Trophoblast cell (in vitro differentiated cells and primary cell): ENCODE results near the gene DPH6.

Experiments
- DNase-seq, 2 donors: peaks; one replicate each; pipeline ENCODE4 v3.0.0-alpha.2; 2016
- H2AFZ ChIP-seq: 2 replicates; pipeline ENCODE4 v1.6.1; 2013; ENCODE audit warnings: low read length, moderate library complexity, mild to moderate bottlenecking; ENCODE audit not compliant: insufficient read depth, poor library complexity
- H2AK5ac ChIP-seq: 2 replicates; pipeline ENCODE4 v1.6.1; 2013; ENCODE audit warnings: mild to moderate bottlenecking, low read length
- H2BK120ac ChIP-seq: 2 replicates; pipeline ENCODE4 v1.6.1; 2013; ENCODE audit warnings: low read length, mild to moderate bottlenecking, moderate library complexity; ENCODE audit not compliant: insufficient read depth, poor library complexity
- H2BK12ac ChIP-seq: 2 replicates; pipeline ENCODE4 v1.6.1; 2013; ENCODE audit warnings: mild to moderate bottlenecking, low read length, moderate library complexity
- H2BK5ac ChIP-seq: 2 replicates; pipeline ENCODE4 v1.6.1; 2013; ENCODE audit warnings: low read length, low read depth, moderate library complexity, mild to moderate bottlenecking; ENCODE audit not compliant: poor library complexity
- H3K14ac ChIP-seq: 2 replicates; pipeline ENCODE4 v1.6.1; 2013; ENCODE audit warnings: mild to moderate bottlenecking, low read length
- H3K18ac ChIP-seq: 2 replicates; pipeline ENCODE4 v1.6.1; 2013; ENCODE audit warnings: mild to moderate bottlenecking, low read length
- H3K23ac ChIP-seq: 2 replicates; pipeline ENCODE4 v1.6.1; 2013; ENCODE audit warnings: low read length
- H3K27ac ChIP-seq: 2 replicates; pipeline ENCODE4 v1.5.1; 2013; ENCODE audit warnings: low read depth, mild to moderate bottlenecking, inconsistent platforms, low read length, moderate library complexity
- H3K27me3 ChIP-seq: 2 replicates; pipeline ENCODE4 v1.6.1; 2013; ENCODE audit warnings: inconsistent platforms, mild to moderate bottlenecking, low read length, moderate library complexity; ENCODE audit not compliant: insufficient read depth
- H3K36me3 ChIP-seq, 2 experiments: 1 replicate in 1 of 2; 2 replicates in 1 of 2; pipeline ENCODE4 v1.6.1; 2013; ENCODE audit warnings: low read length in 2 of 2, mild to moderate bottlenecking in 2 of 2, moderate library complexity in 1 of 2; ENCODE audit not compliant: insufficient read depth in 2 of 2, control insufficient read depth in 1 of 2
- H3K4ac ChIP-seq: 2 replicates; pipeline ENCODE4 v1.6.1; 2013; ENCODE audit warnings: low read depth, mild to moderate bottlenecking, low read length, moderate library complexity
- H3K4me1 ChIP-seq, 2 experiments: 1 replicate in 1 of 2; 2 replicates in 1 of 2; pipeline ENCODE4 v1.6.1; 2013; ENCODE audit warnings: low read length in 2 of 2, mild to moderate bottlenecking in 2 of 2, moderate library complexity in 1 of 2; ENCODE audit not compliant: insufficient read depth in 2 of 2, control insufficient read depth in 1 of 2
- H3K4me2 ChIP-seq: 2 replicates; pipeline ENCODE4 v1.6.1; 2013; ENCODE audit warnings: inconsistent platforms, mild to moderate bottlenecking, low read length, moderate library complexity
- H3K4me3 ChIP-seq: 2 replicates; pipeline ENCODE4 v1.5.1; 2013; ENCODE audit warnings: mild to moderate bottlenecking, low read depth, low read length, inconsistent platforms
- H3K79me1 ChIP-seq: one replicate; pipeline ENCODE4 v1.6.1; 2013; ENCODE audit warnings: low read length
- H3K79me2 ChIP-seq: 2 replicates; pipeline ENCODE4 v1.6.1; 2013; ENCODE audit warnings: low read length, mild to moderate bottlenecking; ENCODE audit not compliant: control insufficient read depth, insufficient read depth, poor library complexity
- H3K9ac ChIP-seq: 2 replicates; pipeline ENCODE4 v1.6.1; 2013; ENCODE audit warnings: mild to moderate bottlenecking, low read length
- H3K9me3 ChIP-seq: 2 replicates; pipeline ENCODE4 v1.6.1; 2013; ENCODE audit warnings: low read depth, mild to moderate bottlenecking, control low read depth, inconsistent platforms, low read length; ENCODE audit not compliant: insufficient read depth
- H4K12ac ChIP-seq: 2 replicates; pipeline ENCODE4 v1.6.1; 2013; ENCODE audit warnings: low read depth, mild to moderate bottlenecking, low read length, moderate library complexity
- H4K8ac ChIP-seq: 2 replicates; pipeline ENCODE4 v1.6.1; 2013; ENCODE audit warnings: low read depth, mild to moderate bottlenecking, low read length, moderate library complexity
- H4K91ac ChIP-seq: one replicate; pipeline ENCODE4 v1.6.1; 2013; ENCODE audit warnings: low read depth, mild to moderate bottlenecking, low read length, moderate library complexity
- WGBS: extraction: QIAGEN DNeasy Blood & Tissue Kit; methylation state at CpG from one replicate; pipeline ENCODE4 v1.1.7; 2013; ENCODE audit warnings: missing lambda C conversion rate; ENCODE audit not compliant: insufficient read length, insufficient coverage; ENCODE audit errors: extremely low coverage; 5-methylcytosine and 5-hydroxymethylcytosine counted together

Gene DPH6

GRCh38 chr15:35440265-35440664 is 105.7 kb downstream of the DPH6 start:
- no peak overlapping the region for H4K12ac ChIP-seq
- peak overlapping the region; percentile 80 for H2BK5ac ChIP-seq
- no peaks in the 10 kb centered on the region for H3K79me2 ChIP-seq
- peak overlapping the region; percentile 86 for H4K91ac ChIP-seq
- H3K9me3 ChIP-seq, result peaks cover under 1% of the 10 kb centered on the region
- H3K27ac ChIP-seq, result peak overlapping the region; percentile 23
- DNase-seq, result no peak
- peaks cover 3 to 14% of the 10 kb centered on the region in 2 experiments for H3K4me1 ChIP-seq
- peak overlapping the region; percentile 82 for H3K18ac ChIP-seq
- H3K27me3 ChIP-seq, result no peaks in the 10 kb centered on the region
- H3K4me2 ChIP-seq, result no peak overlapping the region
- no peaks in the 10 kb centered on the region for H3K36me3 ChIP-seq
- H3K4me3 ChIP-seq, result no peak overlapping the region
- H2BK120ac ChIP-seq, result peak overlapping the region; percentile 93
- no peak overlapping the region for H3K23ac ChIP-seq
- peaks cover 11% of the 10 kb centered on the region for H3K79me1 ChIP-seq
- no peak overlapping the region for H2AFZ ChIP-seq
- H3K14ac ChIP-seq, result peak overlapping the region; percentile 85
- H3K4ac ChIP-seq, result no peak overlapping the region
- no peak overlapping the region for H2AK5ac ChIP-seq
- peak overlapping the region; percentile 76 for H4K8ac ChIP-seq
- no CpG with 5 or more reads among the region's 3 CpGs for WGBS
- H2BK12ac ChIP-seq, result peak overlapping the region; percentile 87
- no peak overlapping the region for H3K9ac ChIP-seq

- no peak overlapping the region for H3K9ac ChIP-seq
- DNase-seq, result peak in 1 of 2 donors; percentile 18
- H3K27ac ChIP-seq, result no peak overlapping the region
- H3K4me1 ChIP-seq, result peaks cover 4 to 18% of the 10 kb centered on the region in 2 experiments
- H3K23ac ChIP-seq, result no peak overlapping the region
- no peak overlapping the region for H2BK120ac ChIP-seq
- peaks cover 13% of the 10 kb centered on the region for H3K79me1 ChIP-seq
- no peak overlapping the region for H2BK5ac ChIP-seq
- no peak overlapping the region for H3K4me3 ChIP-seq
- no peak overlapping the region for H2BK12ac ChIP-seq
- H2AK5ac ChIP-seq, result no peak overlapping the region
- H4K8ac ChIP-seq, result no peak overlapping the region
- H4K91ac ChIP-seq, result no peak overlapping the region
- H3K4ac ChIP-seq, result no peak overlapping the region
- no peaks in the 10 kb centered on the region for H3K79me2 ChIP-seq
- no peak overlapping the region for H3K14ac ChIP-seq
- no CpG with 5 or more reads among the region's 2 CpGs for whole genome bisulfite sequencing
- H3K18ac ChIP-seq, result no peak overlapping the region
- H3K9me3 ChIP-seq, result peaks cover 1% of the 10 kb centered on the region
- H4K12ac ChIP-seq, result no peak overlapping the region
- no peak overlapping the region for H3K4me2 ChIP-seq
- H3K36me3 ChIP-seq, result no peaks in the 10 kb centered on the region
- no peaks in the 10 kb centered on the region for H3K27me3 ChIP-seq
- H2AFZ ChIP-seq, result no peak overlapping the region
Observed at GRCh38 chr15:35439291-35439690, 106.7 kb downstream of the DPH6 start.

GRCh38 chr15:35437157-35437556 is 108.8 kb downstream of the DPH6 start:
- no peak overlapping the region for H2BK120ac ChIP-seq
- no peak for DNase-seq
- peaks cover 1% of the 10 kb centered on the region for H3K9me3 ChIP-seq
- no peaks in the 10 kb centered on the region for H3K27me3 ChIP-seq
- H3K14ac ChIP-seq, result peak overlapping the region; percentile 53
- H3K18ac ChIP-seq, result no peak overlapping the region
- H4K91ac ChIP-seq, result peak overlapping the region; percentile 41
- H2BK5ac ChIP-seq, result no peak overlapping the region
- H4K12ac ChIP-seq, result no peak overlapping the region
- H2BK12ac ChIP-seq, result peak overlapping the region; percentile 80
- H3K4me2 ChIP-seq, result no peak overlapping the region
- H2AFZ ChIP-seq, result no peak overlapping the region
- no peak overlapping the region for H3K4ac ChIP-seq
- H3K9ac ChIP-seq, result no peak overlapping the region
- no CpG with 5 or more reads among the region's 5 CpGs for WGBS
- H4K8ac ChIP-seq, result peak overlapping the region; percentile 37
- H3K36me3 ChIP-seq, result no peaks in the 10 kb centered on the region
- H3K4me3 ChIP-seq, result no peak overlapping the region
- H3K23ac ChIP-seq, result no peak overlapping the region
- no peaks in the 10 kb centered on the region for H3K79me2 ChIP-seq
- H3K79me1 ChIP-seq, result peaks cover 13% of the 10 kb centered on the region
- no peak overlapping the region for H3K27ac ChIP-seq
- peaks cover 4 to 16% of the 10 kb centered on the region in 2 experiments for H3K4me1 ChIP-seq
- no peak overlapping the region for H2AK5ac ChIP-seq

- no peak overlapping the region for H4K8ac ChIP-seq
- H3K79me1 ChIP-seq, result peaks cover 13% of the 10 kb centered on the region
- H3K9me3 ChIP-seq, result peaks cover 1% of the 10 kb centered on the region
- no peak overlapping the region for H3K23ac ChIP-seq
- H2BK12ac ChIP-seq, result no peak overlapping the region
- no peak overlapping the region for H4K12ac ChIP-seq
- DNase-seq, result no peak
- no peak overlapping the region for H2BK120ac ChIP-seq
- H2BK5ac ChIP-seq, result no peak overlapping the region
- H4K91ac ChIP-seq, result no peak overlapping the region
- H3K4ac ChIP-seq, result no peak overlapping the region
- no peaks in the 10 kb centered on the region for H3K79me2 ChIP-seq
- H3K9ac ChIP-seq, result no peak overlapping the region
- no peak overlapping the region for H2AFZ ChIP-seq
- H3K4me3 ChIP-seq, result no peak overlapping the region
- H3K18ac ChIP-seq, result no peak overlapping the region
- H3K36me3 ChIP-seq, result no peaks in the 10 kb centered on the region
- H3K4me1 ChIP-seq, result peaks cover 4 to 16% of the 10 kb centered on the region in 2 experiments
- no peak overlapping the region for H3K27ac ChIP-seq
- H3K14ac ChIP-seq, result no peak overlapping the region
- no peaks in the 10 kb centered on the region for H3K27me3 ChIP-seq
- H2AK5ac ChIP-seq, result no peak overlapping the region
- no peak overlapping the region for H3K4me2 ChIP-seq
- no CpG with 5 or more reads among the region's 4 CpGs for WGBS
Observed at GRCh38 chr15:35436422-35436821, 109.5 kb downstream of the DPH6 start.
